KOPT-K1 (cell line): ENCODE measurements around the gene MCTP1.

Source experiments
- H3K27ac ChIP-seq: fragments of 200-600 bp; sonication (generic); 2 replicates; pipeline ENCODE4 v1.5.1; 2016; ENCODE audit warnings: antibody characterized with exemption, mild to moderate bottlenecking, low read depth, low read length; ENCODE audit not compliant: poor library complexity, severe bottlenecking
- H3K36me3 ChIP-seq: fragments of 200-600 bp; sonication (generic); 2 replicates; pipeline ENCODE4 v1.5.1; 2017; ENCODE audit warnings: antibody characterized with exemption, mild to moderate bottlenecking, low read length, moderate library complexity; ENCODE audit not compliant: insufficient read depth
- H3K9me3 ChIP-seq: fragments of 200-600 bp; sonication (generic); 2 replicates; pipeline ENCODE4 v1.5.1; 2017; ENCODE audit warnings: antibody characterized with exemption, low read length, mild to moderate bottlenecking; ENCODE audit not compliant: insufficient read depth, poor library complexity, severe bottlenecking

MCTP1 gene

DNA sequence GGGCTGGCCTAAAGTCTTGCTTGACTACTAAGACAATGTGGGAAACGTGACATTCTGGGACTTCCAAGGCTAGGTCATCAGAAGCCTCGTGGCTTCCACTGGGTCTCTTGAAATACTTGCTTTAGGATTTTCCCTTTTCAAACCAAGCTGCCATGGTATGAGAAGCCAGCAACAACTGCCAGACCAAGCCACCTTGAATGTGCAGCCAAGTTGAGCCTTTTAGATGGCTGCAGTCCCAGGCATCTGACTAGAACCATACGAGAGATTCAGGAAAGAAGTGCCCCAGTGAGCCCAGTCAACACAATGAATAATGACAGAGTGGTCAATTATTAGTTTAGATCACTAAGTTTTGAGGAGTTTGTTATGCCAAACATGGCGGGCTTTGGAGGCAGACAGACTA lies 523.1 kb downstream of the MCTP1 start:
- Histone ChIP-seq H3K27ac (no peak overlapping the region), H3K9me3 (no peaks in the 10 kb centered on the region), H3K36me3 (no peaks in the 10 kb centered on the region)

DNA sequence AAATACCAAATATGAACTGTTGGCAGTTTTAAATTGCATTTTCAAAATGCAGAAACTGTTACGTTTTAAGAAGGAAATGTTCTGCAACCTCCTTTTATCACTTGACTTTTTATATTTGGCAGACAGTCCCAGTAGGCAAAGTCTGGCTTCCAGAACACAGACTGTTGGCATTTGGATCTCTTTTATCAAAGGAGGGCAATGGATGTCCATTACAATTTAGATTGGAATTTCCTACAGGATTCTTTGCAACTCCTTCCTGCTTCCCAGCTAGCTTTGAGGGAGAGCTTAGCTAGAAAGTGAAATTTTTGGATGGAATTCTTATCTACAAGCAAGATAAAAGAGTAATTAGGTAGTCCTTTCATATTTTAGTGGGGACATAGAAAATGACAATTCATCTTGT lies 523.8 kb downstream of the MCTP1 start:
- no peak overlapping the region for H3K27ac ChIP-seq
- H3K36me3 ChIP-seq = no peaks in the 10 kb centered on the region
- H3K9me3 ChIP-seq = no peaks in the 10 kb centered on the region

DNA sequence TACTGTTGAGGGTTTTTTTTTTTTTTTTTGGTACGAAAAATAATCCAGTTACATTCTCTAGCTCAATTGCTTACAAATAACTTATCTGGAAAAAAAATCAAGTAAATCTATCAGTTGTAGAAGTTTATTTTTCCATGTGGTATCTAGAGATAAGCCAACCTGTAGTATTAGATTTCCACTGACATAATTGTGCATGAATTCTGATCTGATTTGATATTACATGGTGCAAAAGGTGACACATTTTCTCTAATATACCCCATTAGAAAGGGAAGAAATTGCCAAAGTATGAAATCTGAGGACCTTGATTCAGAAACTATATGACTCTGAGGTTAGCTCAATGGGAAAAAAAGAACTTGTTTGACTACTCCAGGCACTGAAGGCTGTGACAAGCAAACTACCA lies 524.9 kb downstream of the MCTP1 start:
- Histone ChIP-seq H3K27ac (no peak overlapping the region), H3K36me3 (no peaks in the 10 kb centered on the region), H3K9me3 (no peaks in the 10 kb centered on the region)

DNA sequence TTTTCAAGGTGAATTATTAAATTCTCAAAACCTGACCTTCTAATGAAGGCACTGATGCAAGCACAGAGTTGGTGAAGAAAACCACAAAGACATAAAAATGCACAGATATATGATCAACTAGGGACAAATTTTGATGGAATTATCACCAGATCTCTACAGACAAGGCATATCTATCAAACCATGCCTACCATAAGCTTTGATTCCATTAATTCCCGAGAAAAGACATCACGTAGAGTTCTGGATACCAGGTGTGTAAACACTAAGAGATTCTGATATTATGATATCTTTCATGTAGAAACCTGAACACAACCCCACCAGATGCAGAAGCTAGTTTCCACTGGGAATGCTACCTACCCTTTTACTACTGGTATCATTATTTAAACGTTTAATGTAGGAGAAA lies 525.9 kb downstream of the MCTP1 start:
- no peaks in the 10 kb centered on the region for H3K36me3 ChIP-seq
- H3K9me3 ChIP-seq = no peaks in the 10 kb centered on the region
- H3K27ac ChIP-seq = no peak overlapping the region

DNA sequence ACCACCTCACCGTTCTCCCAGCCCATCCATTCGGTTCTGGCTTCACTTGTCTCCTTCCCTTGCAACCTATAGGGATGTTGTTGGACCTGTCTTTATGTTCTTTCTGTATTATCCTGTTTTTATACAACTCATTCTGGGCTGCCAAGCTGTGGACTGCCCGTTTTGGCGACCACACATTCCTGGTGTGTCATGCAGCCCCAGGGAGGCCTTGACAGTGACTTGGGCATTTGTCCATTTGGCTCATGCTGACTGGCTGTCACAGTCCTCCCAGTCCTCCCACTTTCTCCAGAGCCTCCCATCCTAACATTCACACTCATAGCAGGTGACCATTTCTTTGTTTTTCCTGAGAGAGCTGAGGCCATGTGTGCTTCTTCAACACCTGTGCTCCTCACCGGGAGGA lies 530.1 kb downstream of the MCTP1 start:
- H3K36me3 ChIP-seq = no peaks in the 10 kb centered on the region
- H3K27ac ChIP-seq = no peak overlapping the region
- H3K9me3 ChIP-seq = no peaks in the 10 kb centered on the region

DNA sequence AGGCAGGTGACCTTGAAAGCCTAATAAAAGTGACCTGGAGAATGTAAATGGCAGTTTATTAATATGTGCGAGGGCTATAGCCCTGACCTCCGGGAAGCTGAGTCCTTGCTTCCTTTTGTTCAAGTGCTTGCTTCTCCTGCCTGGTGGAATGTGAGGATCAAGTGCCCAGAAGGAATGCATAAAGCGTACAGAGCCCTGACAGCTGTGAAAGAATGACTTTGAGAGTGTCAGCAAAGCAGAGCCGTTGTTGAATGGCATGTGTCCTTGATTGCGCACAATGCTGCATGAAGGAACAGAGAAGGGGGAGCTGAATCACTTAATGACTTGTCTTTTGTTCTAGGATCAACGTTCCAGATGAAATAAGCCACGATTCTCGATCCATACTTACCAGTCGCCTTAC lies 533.4 kb downstream of the MCTP1 start:
- H3K9me3 ChIP-seq = no peaks in the 10 kb centered on the region
- H3K27ac ChIP-seq = no peak overlapping the region
- H3K36me3 ChIP-seq = no peaks in the 10 kb centered on the region

DNA sequence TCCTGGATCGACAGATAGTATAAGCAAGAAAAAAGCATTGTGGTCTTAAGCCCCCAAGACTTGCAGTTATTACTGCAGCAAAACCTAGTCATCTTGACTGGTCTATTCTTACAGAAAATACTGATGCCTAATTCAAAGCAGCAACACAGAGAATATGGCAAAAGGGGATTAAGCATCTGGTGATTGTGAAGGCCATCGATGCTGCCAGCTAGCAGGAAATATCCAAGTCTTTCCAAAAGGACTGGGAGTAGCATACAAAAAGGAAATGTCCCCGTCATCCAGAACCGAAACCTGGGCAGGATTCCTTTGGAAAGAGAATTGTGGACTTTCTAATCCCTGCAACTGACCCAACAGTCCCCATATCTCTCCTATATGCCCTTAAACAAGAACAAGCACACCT lies 534.2 kb downstream of the MCTP1 start:
- Histone ChIP-seq H3K36me3 (no peaks in the 10 kb centered on the region), H3K27ac (no peak overlapping the region), H3K9me3 (no peaks in the 10 kb centered on the region)

DNA sequence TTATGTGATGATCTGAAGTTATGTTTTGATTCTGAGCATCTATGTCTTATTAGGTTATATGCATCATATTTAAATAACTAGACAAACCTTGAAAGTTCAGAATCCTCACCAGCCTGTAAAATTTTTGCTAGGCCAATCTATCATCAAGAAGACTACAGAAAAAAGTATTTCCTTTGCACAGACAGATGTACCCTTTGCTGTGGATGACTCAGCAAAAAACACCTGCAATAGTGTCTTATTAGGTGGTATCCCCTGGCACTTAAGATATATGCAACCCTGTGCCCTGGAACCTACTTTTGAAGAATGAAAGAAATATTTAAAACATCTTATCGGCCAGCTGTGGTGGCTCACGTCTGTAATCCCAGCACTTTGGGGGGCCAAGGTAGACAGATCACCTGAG lies 535.9 kb downstream of the MCTP1 start:
- H3K36me3 ChIP-seq = no peaks in the 10 kb centered on the region

DNA sequence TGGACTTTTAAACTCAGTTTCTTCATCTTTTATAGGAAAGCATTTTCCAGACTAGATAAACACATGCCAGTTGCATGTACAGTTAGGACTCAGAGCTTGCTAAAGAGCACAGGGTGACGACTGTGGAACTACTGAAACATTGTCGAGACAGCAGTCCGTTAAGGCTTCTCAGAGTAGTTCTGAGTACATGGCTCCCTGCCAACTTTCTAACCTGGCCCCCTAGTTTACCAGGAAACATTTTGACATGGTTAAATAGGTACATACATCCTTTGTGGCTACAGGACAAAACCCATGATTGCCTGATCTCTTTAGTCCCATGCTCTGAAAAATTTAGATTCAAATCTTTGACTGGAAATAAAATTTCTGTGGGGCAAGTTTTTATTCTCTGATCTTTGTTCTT lies 536.7 kb downstream of the MCTP1 start:
- no peaks in the 10 kb centered on the region for H3K36me3 ChIP-seq
- H3K27ac ChIP-seq = no peak overlapping the region
- H3K9me3 ChIP-seq = no peaks in the 10 kb centered on the region

More for the DNA sequence above, 535.9 kb downstream of the MCTP1 start:
- Histone ChIP-seq H3K9me3 (no peaks in the 10 kb centered on the region), H3K27ac (no peak overlapping the region)

DNA sequence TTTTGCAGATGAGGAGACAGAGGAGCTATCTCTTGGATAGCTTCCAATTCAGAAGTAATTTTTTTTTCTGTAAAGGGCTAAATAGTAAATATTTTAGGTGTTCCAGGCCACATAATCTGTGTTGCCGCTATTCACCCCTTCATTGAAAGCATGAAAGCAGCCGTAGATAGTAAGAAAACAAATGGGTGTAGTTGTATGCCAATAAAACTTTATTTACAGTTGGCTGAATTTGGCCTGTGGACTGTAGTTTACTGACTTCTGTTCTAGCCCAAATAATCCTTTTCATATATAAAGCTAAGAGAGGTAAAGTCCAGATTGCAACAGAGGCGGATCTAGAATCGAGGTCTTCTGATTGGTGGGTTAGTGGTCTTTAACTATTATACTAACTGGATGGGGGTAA lies 537.5 kb downstream of the MCTP1 start:
- Histone ChIP-seq H3K9me3 (no peaks in the 10 kb centered on the region), H3K36me3 (no peaks in the 10 kb centered on the region), H3K27ac (no peak overlapping the region)

DNA sequence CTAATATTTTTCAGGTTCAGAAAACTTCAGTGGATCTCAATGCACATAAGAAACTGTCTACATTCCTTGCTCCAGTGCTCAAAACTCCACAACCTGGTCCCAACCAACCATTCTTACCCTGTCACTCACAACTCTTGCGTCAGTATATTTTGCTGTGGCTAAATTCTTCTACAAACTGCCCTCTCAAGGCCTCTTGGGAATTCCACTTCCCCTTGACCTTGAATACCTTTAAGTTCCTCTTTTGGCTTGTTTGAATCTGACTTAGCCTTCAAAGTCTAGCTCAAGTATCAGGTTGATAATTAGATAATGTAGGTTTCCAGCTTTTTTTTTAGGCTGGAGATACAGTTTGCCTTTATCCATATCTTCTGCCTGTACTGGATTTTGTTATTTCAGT lies 538.2 kb downstream of the MCTP1 start:
- no peak overlapping the region for H3K27ac ChIP-seq
- H3K9me3 ChIP-seq = no peaks in the 10 kb centered on the region
- no peaks in the 10 kb centered on the region for H3K36me3 ChIP-seq

DNA sequence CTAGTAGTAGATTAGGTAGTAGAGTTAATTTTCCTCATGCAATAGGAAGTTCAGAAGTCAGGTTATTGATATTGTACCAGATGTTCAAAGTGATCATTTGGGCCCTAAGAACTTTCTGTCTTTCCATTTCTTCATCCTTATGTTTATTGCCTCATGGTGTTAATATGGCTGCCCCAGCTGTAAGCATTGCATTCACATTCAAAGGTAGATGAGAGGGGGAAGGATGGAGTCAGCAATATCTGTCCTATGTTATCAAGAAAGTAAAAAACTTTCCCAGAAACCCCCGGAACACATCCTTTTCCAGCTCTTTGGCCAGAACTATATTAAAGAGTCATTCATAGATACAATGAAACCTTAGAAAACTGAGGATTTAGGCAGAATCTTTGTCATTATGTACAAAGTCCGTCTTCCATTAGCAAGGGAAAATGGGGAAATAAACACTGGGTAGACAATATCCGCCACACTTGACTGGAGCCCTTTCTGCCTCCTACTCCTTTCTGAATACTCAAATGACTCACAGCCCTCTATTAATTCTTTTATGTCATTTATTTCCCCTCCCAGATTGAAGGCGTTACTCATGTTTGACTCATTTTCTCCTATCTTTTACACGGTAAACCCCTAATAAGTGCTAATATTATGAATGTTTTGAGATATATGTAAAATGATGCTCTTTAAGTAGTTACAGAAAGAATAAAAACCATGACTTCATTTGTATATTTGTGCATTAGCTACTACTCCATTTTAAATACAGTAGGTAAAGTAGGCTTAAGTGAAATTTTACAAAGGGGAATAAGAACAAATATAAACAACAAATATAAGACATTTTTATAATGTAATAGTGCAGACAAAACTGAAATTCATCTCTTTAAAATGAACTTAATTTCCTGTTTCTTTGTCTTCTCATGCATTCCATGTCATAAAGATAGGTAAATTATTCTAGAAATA lies 538.8 kb downstream of the MCTP1 start:
- no peaks in the 10 kb centered on the region for H3K36me3 ChIP-seq
- no peaks in the 10 kb centered on the region for H3K9me3 ChIP-seq
- H3K27ac ChIP-seq = no peak overlapping the region

DNA sequence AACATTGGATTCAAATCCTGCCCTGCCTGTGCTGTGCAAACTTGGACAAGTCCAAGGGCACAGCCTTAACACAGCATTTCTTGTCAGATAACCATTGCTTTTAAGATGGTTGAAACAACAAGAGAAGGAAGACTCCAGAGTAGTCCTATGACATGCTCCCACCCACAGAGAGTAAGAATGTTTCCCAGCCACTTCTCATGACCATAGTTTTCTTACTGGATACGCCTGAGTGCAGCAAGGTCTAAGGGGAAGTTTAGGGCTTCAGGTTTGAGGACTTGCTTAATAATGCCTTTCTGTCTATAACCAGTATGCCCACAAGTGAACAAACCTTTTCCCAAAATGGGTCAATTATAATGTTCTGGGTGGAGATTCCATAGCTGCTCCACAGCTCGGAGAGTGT lies 540.0 kb downstream of the MCTP1 start:
- H3K27ac ChIP-seq = no peak overlapping the region
- H3K9me3 ChIP-seq = no peaks in the 10 kb centered on the region
- H3K36me3 ChIP-seq = no peaks in the 10 kb centered on the region

DNA sequence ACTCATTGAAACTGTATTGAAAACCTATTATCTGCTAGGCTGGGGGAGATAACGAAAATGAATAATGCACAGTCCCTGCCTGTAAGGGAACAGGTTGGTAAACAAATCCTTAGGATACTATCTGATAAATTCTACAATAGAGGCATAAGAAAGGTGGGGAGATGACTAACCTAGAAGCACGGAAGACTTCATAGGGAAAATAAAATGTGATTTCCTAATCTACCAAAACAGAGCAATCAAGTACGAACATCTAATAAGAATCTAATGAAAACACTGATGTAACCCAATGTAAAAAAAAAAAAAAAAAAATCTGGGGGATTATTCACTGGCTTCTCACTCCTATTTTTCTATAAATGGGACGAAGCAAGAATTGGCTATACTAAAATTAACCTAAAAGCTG lies 542.0 kb downstream of the MCTP1 start:
- Histone ChIP-seq H3K36me3 (no peaks in the 10 kb centered on the region), H3K9me3 (no peaks in the 10 kb centered on the region), H3K27ac (no peak overlapping the region)

DNA sequence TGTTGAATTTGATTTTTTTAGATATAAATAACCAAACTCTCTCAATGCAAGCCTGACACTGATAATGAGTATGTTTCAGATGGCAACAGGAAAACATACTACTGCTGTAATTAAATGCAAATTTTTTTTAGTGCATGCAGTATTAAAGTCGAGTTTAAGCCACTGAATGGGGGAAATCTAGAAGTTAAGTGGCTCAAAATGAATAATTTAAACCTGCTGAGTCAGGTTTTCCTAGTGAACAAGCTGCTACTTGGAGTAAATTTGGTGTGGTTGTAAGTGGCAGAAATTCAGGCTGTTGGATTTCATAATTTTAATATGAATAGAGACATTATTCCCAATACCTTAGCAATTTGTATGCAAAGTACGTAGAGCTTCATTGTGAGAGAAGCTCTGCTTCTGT lies 544.6 kb downstream of the MCTP1 start:
- Histone ChIP-seq H3K36me3 (no peaks in the 10 kb centered on the region), H3K27ac (no peak overlapping the region), H3K9me3 (no peaks in the 10 kb centered on the region)

DNA sequence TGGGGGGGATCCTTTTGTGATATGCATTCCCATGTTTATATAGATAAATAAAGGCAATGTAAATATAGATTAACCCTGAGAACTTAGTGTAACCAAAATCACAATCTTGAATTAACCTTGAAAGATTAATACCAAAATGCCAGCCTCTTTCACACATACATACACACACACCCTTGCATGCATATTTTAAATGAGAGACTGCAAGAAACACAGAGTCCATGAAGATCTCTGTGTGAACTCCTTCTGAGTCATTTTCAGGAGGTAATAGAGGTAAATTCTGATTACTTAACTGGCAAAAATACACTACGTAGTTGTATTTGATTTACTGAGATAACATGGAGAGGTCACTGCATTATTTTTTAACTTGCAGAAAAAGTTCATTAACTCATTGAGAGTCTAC lies 548.4 kb downstream of the MCTP1 start:
- H3K36me3 ChIP-seq = no peaks in the 10 kb centered on the region
- no peaks in the 10 kb centered on the region for H3K9me3 ChIP-seq
- no peak overlapping the region for H3K27ac ChIP-seq
